ENCODE results near the gene MYH16.

The MYH16 gene

GRCh38 chr7:99244939-99245338 lies 27.7 kb upstream of the MYH16 start:
- Histone ChIP-seq H2BK12ac (ENCODE audit: low read length) (no peak overlapping the region), H3K36me3 (replicated peaks in 1 of 2; ENCODE audit: control insufficient read depth in 2 of 2, insufficient read depth in 2 of 2, low read length in 2 of 2) (no peaks in the 10 kb centered on the region), H3K27ac (replicated peaks; ENCODE audit: low read length) (no peak overlapping the region)

GRCh38 chr7:99248391-99249095 lies 24.1 kb upstream of the MYH16 start:
- H3K79me1 ChIP-seq (ENCODE audit: low read depth, low read length): no peaks in the 10 kb centered on the region
- no peak overlapping the region for H3K23ac ChIP-seq (ENCODE audit: low read depth, low read length, poor library complexity)
- H2AFZ ChIP-seq (ENCODE audit: low read length): no peak overlapping the region
- no peak overlapping the region for H3K4me3 ChIP-seq (ENCODE audit: low read length in 2 of 2)
- no peaks in the 10 kb centered on the region for H3K36me3 ChIP-seq (replicated peaks in 1 of 2; ENCODE audit: control insufficient read depth in 2 of 2, insufficient read depth in 2 of 2, low read length in 2 of 2)
- H3K9me3 ChIP-seq (replicated peaks in 1 of 2; ENCODE audit: control insufficient read depth in 2 of 2, insufficient read depth in 1 of 2, low read depth in 1 of 2, low read length in 2 of 2): no peaks in the 10 kb centered on the region
- H3K9ac ChIP-seq (ENCODE audit: low read depth, low read length, poor library complexity): no peak overlapping the region
- H3K27ac ChIP-seq (replicated peaks; ENCODE audit: low read length): no peak overlapping the region
- DNase-seq (ENCODE audit: low spot score): no peak
- H2BK5ac ChIP-seq (ENCODE audit: low read length): no peak overlapping the region
- no peak overlapping the region for H3K4ac ChIP-seq (ENCODE audit: low read length)
- H3K27me3 ChIP-seq (ENCODE audit: control insufficient read depth in 3 of 3, insufficient read depth in 3 of 3, low read depth in 1 of 3, low read length in 3 of 3): peaks cover 0 to 2% (median 0%) of the 10 kb centered on the region in 3 experiments
- no peak overlapping the region for H2BK12ac ChIP-seq (ENCODE audit: low read length)
- no peak overlapping the region for H4K8ac ChIP-seq (ENCODE audit: low read depth, low read length)
- no peak overlapping the region for H3K4me2 ChIP-seq (ENCODE audit: insufficient read depth, low read length, poor library complexity, severe bottlenecking)
- peak overlapping the region; percentile 13 for H3K18ac ChIP-seq (ENCODE audit: low read length)
- H3K14ac ChIP-seq (ENCODE audit: low read length): peak overlapping the region; percentile 44
- no peak overlapping the region for H2BK120ac ChIP-seq (ENCODE audit: low read depth, low read length)
- H4K91ac ChIP-seq (ENCODE audit: low read depth, low read length, poor library complexity): no peak overlapping the region
- H3K4me1 ChIP-seq (ENCODE audit: control insufficient read depth in 2 of 2, insufficient read depth in 1 of 2, low read depth in 1 of 2, low read length in 2 of 2): peaks cover 3 to 4% of the 10 kb centered on the region in 2 donors
- H2BK15ac ChIP-seq (ENCODE audit: low read length): no peak overlapping the region
- WGBS, 2 donors (ENCODE audit: extremely low coverage in 2 of 2, insufficient read length in 2 of 2, insufficient replicate concordance in 1 of 2): no CpG with 5 or more reads among the region's 10 CpGs
- H2AK5ac ChIP-seq (ENCODE audit: low read depth, low read length): no peak overlapping the region

More at GRCh38 chr7:99244939-99245338, 27.7 kb upstream of the MYH16 start:
- Histone ChIP-seq H3K27me3 (ENCODE audit: control insufficient read depth in 3 of 3, insufficient read depth in 3 of 3, low read depth in 1 of 3, low read length in 3 of 3) (peaks cover 0 to 2% (median 0%) of the 10 kb centered on the region in 3 experiments), H3K23ac (ENCODE audit: low read depth, low read length, poor library complexity) (no peak overlapping the region), H2AFZ (ENCODE audit: low read length) (no peak overlapping the region), H3K4me3 (ENCODE audit: low read length in 2 of 2) (no peak overlapping the region), H4K91ac (ENCODE audit: low read depth, low read length, poor library complexity) (no peak overlapping the region), H3K4me2 (ENCODE audit: insufficient read depth, low read length, poor library complexity, severe bottlenecking) (no peak overlapping the region), H2AK5ac (ENCODE audit: low read depth, low read length) (no peak overlapping the region), H2BK5ac (ENCODE audit: low read length) (no peak overlapping the region), H3K79me1 (ENCODE audit: low read depth, low read length) (no peaks in the 10 kb centered on the region), H4K8ac (ENCODE audit: low read depth, low read length) (no peak overlapping the region), H3K9me3 (replicated peaks in 1 of 2; ENCODE audit: control insufficient read depth in 2 of 2, insufficient read depth in 1 of 2, low read depth in 1 of 2, low read length in 2 of 2) (no peaks in the 10 kb centered on the region), H2BK15ac (ENCODE audit: low read length) (no peak overlapping the region), H3K4me1 (ENCODE audit: control insufficient read depth in 2 of 2, insufficient read depth in 1 of 2, low read depth in 1 of 2, low read length in 2 of 2) (no peaks in the 10 kb centered on the region), H3K4ac (ENCODE audit: low read length) (no peak overlapping the region), H3K9ac (ENCODE audit: low read depth, low read length, poor library complexity) (no peak overlapping the region), H3K18ac (ENCODE audit: low read length) (no peak overlapping the region), H3K14ac (ENCODE audit: low read length) (no peak overlapping the region), H2BK120ac (ENCODE audit: low read depth, low read length) (no peak overlapping the region)
- no CpG with 5 or more reads among the region's 3 CpGs for WGBS, 2 donors (ENCODE audit: extremely low coverage in 2 of 2, insufficient read length in 2 of 2, insufficient replicate concordance in 1 of 2)
- no peak for DNase-seq (ENCODE audit: low spot score)

- Histone ChIP-seq H4K91ac (ENCODE audit: low read depth, low read length, poor library complexity) (no peak overlapping the region), H3K4me1 (ENCODE audit: control insufficient read depth in 2 of 2, insufficient read depth in 1 of 2, low read depth in 1 of 2, low read length in 2 of 2) (peaks cover 3 to 4% of the 10 kb centered on the region in 2 donors), H3K4me3 (ENCODE audit: low read length in 2 of 2) (no peak overlapping the region), H2AFZ (ENCODE audit: low read length) (no peak overlapping the region), H3K79me1 (ENCODE audit: low read depth, low read length) (no peaks in the 10 kb centered on the region), H3K27me3 (ENCODE audit: control insufficient read depth in 3 of 3, insufficient read depth in 3 of 3, low read depth in 1 of 3, low read length in 3 of 3) (peaks cover 0 to 2% (median 0%) of the 10 kb centered on the region in 3 experiments), H3K36me3 (replicated peaks in 1 of 2; ENCODE audit: control insufficient read depth in 2 of 2, insufficient read depth in 2 of 2, low read length in 2 of 2) (no peaks in the 10 kb centered on the region), H2BK120ac (ENCODE audit: low read depth, low read length) (no peak overlapping the region), H2BK12ac (ENCODE audit: low read length) (no peak overlapping the region), H3K4ac (ENCODE audit: low read length) (no peak overlapping the region), H2AK5ac (ENCODE audit: low read depth, low read length) (no peak overlapping the region), H3K9ac (ENCODE audit: low read depth, low read length, poor library complexity) (no peak overlapping the region), H4K8ac (ENCODE audit: low read depth, low read length) (no peak overlapping the region), H3K14ac (ENCODE audit: low read length) (no peak overlapping the region), H3K18ac (ENCODE audit: low read length) (no peak overlapping the region), H3K4me2 (ENCODE audit: insufficient read depth, low read length, poor library complexity, severe bottlenecking) (no peak overlapping the region), H2BK5ac (ENCODE audit: low read length) (no peak overlapping the region), H3K23ac (ENCODE audit: low read depth, low read length, poor library complexity) (no peak overlapping the region), H3K27ac (replicated peaks; ENCODE audit: low read length) (no peak overlapping the region), H2BK15ac (ENCODE audit: low read length) (no peak overlapping the region), H3K9me3 (replicated peaks in 1 of 2; ENCODE audit: control insufficient read depth in 2 of 2, insufficient read depth in 1 of 2, low read depth in 1 of 2, low read length in 2 of 2) (no peaks in the 10 kb centered on the region)
- DNase-seq (ENCODE audit: low spot score): no peak
- WGBS, 2 donors (ENCODE audit: extremely low coverage in 2 of 2, insufficient read length in 2 of 2, insufficient replicate concordance in 1 of 2): no CpG with 5 or more reads among the region's 8 CpGs
These were observed 22.6 kb upstream of the MYH16 start for GRCh38 chr7:99249985-99250575.

GRCh38 chr7:99252166-99252895 lies 20.3 kb upstream of the MYH16 start:
- Histone ChIP-seq H3K79me1 (ENCODE audit: low read depth, low read length) (no peaks in the 10 kb centered on the region), H4K8ac (ENCODE audit: low read depth, low read length) (no peak overlapping the region), H2BK12ac (ENCODE audit: low read length) (peak overlapping the region; percentile 41), H2AK5ac (ENCODE audit: low read depth, low read length) (no peak overlapping the region), H3K4me2 (ENCODE audit: insufficient read depth, low read length, poor library complexity, severe bottlenecking) (no peak overlapping the region), H2BK15ac (ENCODE audit: low read length) (peak overlapping the region; percentile 55), H4K91ac (ENCODE audit: low read depth, low read length, poor library complexity) (no peak overlapping the region), H3K36me3 (replicated peaks in 1 of 2; ENCODE audit: control insufficient read depth in 2 of 2, insufficient read depth in 2 of 2, low read length in 2 of 2) (no peaks in the 10 kb centered on the region), H2BK120ac (ENCODE audit: low read depth, low read length) (no peak overlapping the region), H2AFZ (ENCODE audit: low read length) (peak overlapping the region; percentile 76), H3K9me3 (replicated peaks in 1 of 2; ENCODE audit: control insufficient read depth in 2 of 2, insufficient read depth in 1 of 2, low read depth in 1 of 2, low read length in 2 of 2) (no peaks in the 10 kb centered on the region), H3K27me3 (ENCODE audit: control insufficient read depth in 3 of 3, insufficient read depth in 3 of 3, low read depth in 1 of 3, low read length in 3 of 3) (peaks cover 0 to 2% (median 0%) of the 10 kb centered on the region in 3 experiments), H2BK5ac (ENCODE audit: low read length) (no peak overlapping the region), H3K18ac (ENCODE audit: low read length) (peak overlapping the region; percentile 83), H3K4ac (ENCODE audit: low read length) (no peak overlapping the region), H3K4me1 (ENCODE audit: control insufficient read depth in 2 of 2, insufficient read depth in 1 of 2, low read depth in 1 of 2, low read length in 2 of 2) (peaks cover 3 to 4% of the 10 kb centered on the region in 2 donors), H3K9ac (ENCODE audit: low read depth, low read length, poor library complexity) (no peak overlapping the region), H3K14ac (ENCODE audit: low read length) (no peak overlapping the region), H3K23ac (ENCODE audit: low read depth, low read length, poor library complexity) (no peak overlapping the region), H3K27ac (replicated peaks; ENCODE audit: low read length) (no peak overlapping the region), H3K4me3 (ENCODE audit: low read length in 2 of 2) (no peak overlapping the region)
- no CpG with 5 or more reads among the region's 18 CpGs for WGBS, 2 donors (ENCODE audit: extremely low coverage in 2 of 2, insufficient read length in 2 of 2, insufficient replicate concordance in 1 of 2)
- no peak for DNase-seq (ENCODE audit: low spot score)
